CD4-positive, alpha-beta T cell treated with Interleukin-17A for 1 hour (primary cell): ENCODE measurements around the gene PDE4D.

ENCODE experiments used
- DNase-seq: peaks from one replicate; pipeline ENCODE4 v3.0.0-alpha.2; 2020

Gene PDE4D

GRCh38 chr5:59158637-59159391, 734.7 kb downstream of the PDE4D start:
- no peak for DNase-seq

DNA sequence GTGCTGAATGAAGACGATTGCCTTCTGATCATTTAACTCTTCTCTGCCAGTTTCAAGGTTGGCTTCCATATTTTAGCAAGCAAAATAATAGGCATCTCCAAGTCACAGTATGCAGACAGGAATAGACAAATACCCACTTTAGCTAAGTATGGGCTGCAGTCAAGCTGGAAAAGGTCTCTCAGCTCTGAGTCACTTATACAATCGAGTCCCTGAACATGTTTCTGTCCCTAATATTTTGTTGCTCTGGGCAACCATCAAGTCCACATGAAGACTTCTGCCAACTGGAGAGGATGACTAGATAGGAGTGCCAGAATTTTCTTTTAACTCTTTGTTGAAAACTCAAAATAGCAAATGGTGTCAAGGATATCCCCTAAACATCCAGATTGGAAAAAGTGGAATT, 735.4 kb downstream of the PDE4D start:
- no peak for DNase-seq

GRCh38 chr5:59157068-59157467, 736.5 kb downstream of the PDE4D start:
- DNase-seq, result no peak

- peak; percentile 15 for DNase-seq
These were observed 740.8 kb downstream of the PDE4D start for GRCh38 chr5:59152701-59153245.

- DNase-seq, result no peak
These were observed 742.2 kb downstream of the PDE4D start for GRCh38 chr5:59151162-59151889.

DNA sequence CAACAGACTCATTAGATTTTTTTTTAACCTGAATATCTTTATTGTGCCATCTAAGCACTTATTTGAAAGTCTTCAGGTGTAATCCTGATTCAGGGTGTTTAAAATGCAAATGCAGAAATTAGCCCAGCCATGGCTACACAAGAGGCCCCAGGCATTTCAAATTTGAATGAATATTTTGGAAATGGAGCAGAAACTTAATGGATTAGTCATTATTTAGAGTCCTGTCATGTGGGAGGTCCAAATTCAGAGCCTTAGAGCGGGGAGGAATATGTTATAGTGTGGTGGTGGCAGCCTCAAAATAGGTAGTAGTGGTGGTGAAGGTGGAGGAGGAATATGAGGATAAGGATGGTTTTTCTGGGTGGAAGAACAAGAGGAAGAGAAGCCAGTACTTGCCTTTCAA, 743.7 kb downstream of the PDE4D start:
- no peak for DNase-seq

- DNase-seq, result no peak
These were observed 744.3 kb downstream of the PDE4D start for GRCh38 chr5:59149271-59149670.

DNA sequence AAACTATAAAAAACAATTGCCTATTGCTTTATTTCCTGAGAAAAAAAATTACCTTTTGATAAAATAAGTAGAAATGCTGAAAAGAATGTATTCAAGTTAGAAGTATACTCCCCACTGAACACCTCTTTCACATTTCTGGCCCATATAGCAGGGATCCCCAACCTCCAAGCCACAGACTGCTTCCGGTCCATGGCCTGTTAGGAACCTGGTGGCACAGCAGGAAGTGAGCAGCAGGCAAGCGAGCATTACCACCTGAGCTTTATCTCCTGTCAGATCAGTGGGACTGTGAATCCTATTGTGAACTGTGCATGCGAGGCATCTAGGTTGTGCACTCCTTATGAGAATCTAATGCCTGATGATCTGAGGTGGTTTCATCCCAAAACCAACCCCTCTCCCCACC, 746.8 kb downstream of the PDE4D start:
- DNase-seq, result peak; percentile 34

- no peak for DNase-seq
These were observed 749.6 kb downstream of the PDE4D start for GRCh38 chr5:59143926-59144333.

GRCh38 chr5:59142927-59143326, 750.6 kb downstream of the PDE4D start:
- DNase-seq, result no peak

- no peak for DNase-seq
These were observed 751.4 kb downstream of the PDE4D start for GRCh38 chr5:59142138-59142537.

GRCh38 chr5:59140133-59140532, 753.4 kb downstream of the PDE4D start:
- DNase-seq, result no peak

DNA sequence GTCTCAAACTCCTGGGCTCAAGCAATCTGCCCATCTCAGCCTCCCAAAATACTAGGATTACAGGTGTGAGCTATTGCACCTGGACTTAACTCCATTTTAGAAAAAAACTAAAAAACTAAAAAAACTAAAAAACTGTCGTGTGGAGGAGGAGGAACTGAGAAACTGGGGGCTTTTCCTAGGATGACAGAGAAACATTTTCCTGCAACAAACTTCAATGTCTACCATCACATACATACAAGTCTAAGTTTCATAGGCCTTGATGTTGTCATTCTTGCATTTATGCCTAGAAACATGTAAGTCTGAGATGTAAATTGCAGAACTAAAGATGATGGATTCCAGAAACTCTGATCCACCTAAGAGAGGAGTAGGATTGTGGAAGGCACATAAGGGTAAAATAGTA, 753.8 kb downstream of the PDE4D start:
- DNase-seq, result no peak

DNA sequence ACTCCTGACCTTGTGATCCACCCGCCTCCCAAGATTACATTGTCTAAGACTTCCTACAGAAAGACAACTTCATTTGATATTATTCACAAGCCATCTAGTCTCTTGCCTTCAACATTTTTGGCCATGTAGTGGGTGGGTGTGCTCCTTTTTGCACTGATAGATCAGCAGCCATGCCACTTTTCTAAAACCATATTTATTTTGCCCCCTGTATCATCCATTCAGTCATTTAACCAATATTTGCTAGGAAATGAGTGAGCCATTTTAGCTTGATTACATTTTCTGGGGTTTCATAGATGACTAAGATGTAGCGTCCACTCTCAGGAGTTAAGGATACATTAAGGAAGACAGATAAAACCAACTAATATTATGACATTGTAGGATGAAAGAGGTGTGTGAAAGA, 755.0 kb downstream of the PDE4D start:
- DNase-seq, result no peak

DNA sequence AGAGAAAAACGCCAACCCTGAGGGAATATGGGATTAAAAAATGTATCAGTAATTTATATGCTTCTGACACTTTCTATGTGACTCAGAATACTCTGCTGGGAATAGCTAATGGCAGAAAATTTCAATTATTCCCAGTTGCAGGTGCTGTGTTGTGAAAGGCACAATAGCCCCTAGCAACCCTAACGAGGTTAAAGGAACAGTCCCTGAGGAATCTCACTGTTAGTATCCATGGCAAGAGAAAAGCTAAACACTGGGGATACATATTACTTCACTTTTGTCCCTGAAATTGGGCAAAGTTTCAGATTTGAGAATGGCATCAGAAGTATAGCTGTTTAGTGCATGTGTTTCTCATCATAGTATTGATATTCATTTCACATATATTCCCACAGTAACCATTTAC, 755.7 kb downstream of the PDE4D start:
- DNase-seq, result no peak

GRCh38 chr5:59136549-59136948, 757.0 kb downstream of the PDE4D start:
- no peak for DNase-seq

- DNase-seq, result no peak
These were observed 758.9 kb downstream of the PDE4D start for GRCh38 chr5:59134471-59135163.

DNA sequence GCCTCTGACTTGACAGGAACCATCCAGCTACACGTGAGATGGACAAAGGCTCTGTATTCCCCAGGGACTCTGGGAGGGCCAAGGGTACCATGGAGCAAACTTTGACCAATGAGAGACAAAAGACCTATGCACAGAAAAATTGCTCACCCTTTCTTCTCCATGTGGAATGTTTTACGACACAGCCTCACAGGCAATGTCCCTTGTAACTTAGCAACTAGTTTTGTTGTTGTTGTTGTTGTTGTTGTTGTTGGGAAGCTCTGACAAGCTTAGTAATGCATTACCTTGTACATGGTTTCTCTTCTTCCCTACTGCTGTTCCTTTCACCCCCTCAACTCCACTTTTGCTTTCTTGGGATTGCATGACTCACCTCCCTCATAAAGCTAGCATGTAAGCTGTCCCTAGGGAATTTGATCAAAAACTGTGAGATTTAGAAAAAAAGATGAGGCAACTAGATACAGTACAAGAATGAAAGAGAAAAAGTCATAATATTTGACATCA, 759.7 kb downstream of the PDE4D start:
- DNase-seq, result no peak

- DNase-seq, result peak; percentile 63
These were observed 761.4 kb downstream of the PDE4D start for GRCh38 chr5:59132131-59132530.

DNA sequence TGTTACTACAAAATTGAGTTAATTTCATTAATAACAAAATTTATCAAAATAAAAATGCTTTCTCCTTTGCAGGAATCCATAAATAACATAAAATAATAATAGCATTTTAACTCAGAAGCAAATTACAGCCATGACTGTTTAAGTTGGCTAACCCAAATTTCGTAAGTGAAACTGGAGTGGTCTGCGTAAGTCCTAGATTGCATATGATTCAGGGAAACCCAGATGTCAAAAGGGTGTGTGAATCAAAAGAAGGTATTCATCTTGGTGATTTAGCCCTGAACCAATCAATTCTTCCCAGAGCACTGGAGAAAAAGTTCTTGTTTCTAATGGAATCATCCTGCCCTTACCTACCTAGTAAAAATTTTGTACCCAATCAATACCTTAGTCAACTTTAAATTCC, 763.1 kb downstream of the PDE4D start:
- no peak for DNase-seq

DNA sequence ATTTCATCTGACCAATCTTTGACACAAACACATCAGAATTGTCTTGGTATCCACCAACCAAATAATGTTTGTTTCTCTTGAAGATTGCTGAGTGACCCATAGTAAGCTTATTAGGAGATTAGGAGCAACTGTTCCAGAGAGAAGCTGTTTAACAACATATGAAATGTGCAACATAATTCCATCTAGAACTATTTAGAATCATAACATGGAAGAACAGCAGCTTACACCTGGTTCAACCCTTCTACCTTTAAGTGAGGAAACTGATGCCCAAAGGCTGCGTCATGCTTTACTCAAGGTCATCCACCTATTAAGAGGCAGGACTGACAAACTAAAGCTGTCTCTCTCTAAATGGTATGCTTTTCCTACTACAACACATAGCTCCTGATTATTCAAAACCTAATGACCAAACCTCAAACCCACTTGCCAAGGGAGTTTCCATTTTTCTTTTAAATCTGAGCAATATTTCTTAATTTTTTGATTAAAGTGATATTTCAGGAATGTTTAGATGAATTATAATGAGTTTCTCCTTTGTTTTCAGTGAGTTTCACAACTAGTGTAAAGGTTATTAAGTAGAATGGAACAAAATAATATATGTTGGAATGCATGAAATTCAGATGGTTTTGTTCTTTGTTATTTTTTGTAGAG, 764.8 kb downstream of the PDE4D start:
- DNase-seq, result no peak

DNA sequence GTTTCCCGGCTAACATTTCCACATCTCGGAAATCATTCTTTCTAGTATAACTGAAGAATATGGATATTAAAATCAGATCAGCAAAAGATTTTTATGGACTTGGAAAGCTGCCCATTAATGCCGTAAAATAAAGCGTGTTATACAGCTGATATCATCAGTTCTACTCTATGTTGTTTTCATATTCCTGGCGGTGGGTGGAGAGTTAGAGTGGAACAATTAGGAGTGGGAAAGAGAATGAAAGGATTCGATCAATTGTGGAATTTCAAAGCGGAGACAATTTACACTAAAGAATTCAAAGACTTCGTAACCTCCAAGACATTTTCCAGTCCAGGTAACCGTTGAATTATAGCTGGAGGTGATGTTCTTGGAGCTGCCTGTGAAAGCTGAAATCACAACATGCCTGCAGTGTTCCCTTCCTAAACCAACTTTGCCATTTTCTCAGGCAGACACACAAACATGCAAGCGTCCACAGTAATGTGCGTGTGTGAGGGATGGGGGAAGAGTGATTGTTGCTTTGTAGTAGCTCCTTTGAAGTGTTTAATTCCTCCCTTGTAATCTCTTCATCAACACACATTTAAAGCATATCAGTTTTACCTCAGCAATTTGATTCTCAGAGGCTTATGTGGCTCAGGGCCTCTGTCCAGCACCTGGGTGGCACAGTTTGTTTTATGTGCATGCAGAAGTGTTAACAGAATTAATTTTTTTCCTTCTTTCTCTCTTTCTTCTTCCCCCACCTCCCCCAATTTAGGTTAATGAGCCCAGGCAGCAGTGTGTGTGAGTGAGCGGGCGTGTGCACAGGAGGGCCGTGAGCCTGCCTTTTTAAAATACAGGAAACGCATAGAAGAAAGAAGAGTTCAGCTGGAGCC, 766.6 kb downstream of the PDE4D start:
- DNase-seq, result no peak
